K562 (cell line): ENCODE data around the gene ABCF3. TPM values are rescaled to one million over a fixed set of nuclear protein-coding genes. Genes with fewer than 3 reads are reported as not detected.

Source experiments
- ATAC-seq: fragments of 200-7000 bp; cut with Tn5 transposase; 3 replicates; pipeline ENCODE4 v1.9.1; 2020; ENCODE audit warnings: moderate library complexity
- BruUV-seq: library from RNA; stranded (reverse); fragments of 400-500 nt; replicated peaks from 2 replicates; lab custom pipeline; 2021; lab: Mats Ljungman, UMichigan
- CTCF ChIA-PET: fragments of 300-600 bp; formaldehyde crosslinking; extraction: SDS; loops from one replicate; lab custom pipeline; 2021; ENCODE audit warnings: low intra/inter-chr PET ratio; lab: Yijun Ruan, JAX
- POLR2A ChIA-PET: fragments of 300-600, 350-650 bp; sonication (Branson Sonifier 250); formaldehyde crosslinking; extraction: SDS; loops from one replicate; lab custom pipeline; 2021; ENCODE audit warnings: antibody characterized with exemption, inconsistent platforms; lab: Yijun Ruan, JAX
- DNase-seq, 4 experiments: peaks; one replicate each; pipeline versions ENCODE4 v3.0.0 to v3.0.0-alpha.2; 2011 to 2018; ENCODE audit warnings: low spot score in 3 of 4, mixed read lengths in 3 of 4; ENCODE audit errors: extremely low read depth in 1 of 4
- FAIRE-seq: peaks from 2 replicates; lab custom pipeline; 2011; peaks lifted over from hg19 to GRCh38; lab: Jason Lieb, UNC
- H2AFZ ChIP-seq: 2 replicates; pipeline ENCODE4 v1.6.0; 2011; ENCODE audit warnings: low read depth, low read length, control low read depth, inconsistent platforms
- H3K27ac ChIP-seq: fragments of 200-600 bp; 3 replicates; pipeline ENCODE4 v1.8.0; 2011; ENCODE audit warnings: low read depth, mild to moderate bottlenecking, control low read depth, inconsistent platforms, low read length, moderate library complexity, mixed read lengths; ENCODE audit errors: extremely low read depth
- H3K27me3 ChIP-seq, 2 experiments: fragments of 300-600 bp in 1 of 2; 2 replicates in 1 of 2; 3 replicates in 1 of 2; pipeline versions ENCODE4 v1.6.0 to v1.8.0; 2011; ENCODE audit warnings: inconsistent platforms in 2 of 2, low read length in 2 of 2, mild to moderate bottlenecking in 1 of 2, mixed read lengths in 1 of 2, moderate library complexity in 1 of 2; ENCODE audit not compliant: control insufficient read depth in 2 of 2, insufficient read depth in 2 of 2
- H3K36me3 ChIP-seq: fragments of 300-600 bp; 3 replicates; pipeline ENCODE4 v1.8.0; 2011; ENCODE audit warnings: mild to moderate bottlenecking, low read length, inconsistent platforms; ENCODE audit not compliant: control insufficient read depth, insufficient read depth
- H3K4me1 ChIP-seq, 2 experiments: fragments of 200-600 bp in 1 of 2; replicated peaks in 1 of 2; 2 replicates in 1 of 2; 3 replicates in 1 of 2; pipeline versions ENCODE4 v1.5.1 to v1.8.0; 2011; ENCODE audit warnings: inconsistent platforms in 2 of 2, low read length in 2 of 2, mild to moderate bottlenecking in 1 of 2, mixed read lengths in 1 of 2, moderate library complexity in 1 of 2; ENCODE audit not compliant: control insufficient read depth in 2 of 2, insufficient read depth in 2 of 2
- H3K4me2 ChIP-seq: 2 replicates; pipeline ENCODE4 v1.6.1; 2011; ENCODE audit warnings: low read length, control low read depth, inconsistent platforms, mixed read lengths; ENCODE audit not compliant: insufficient read depth
- H3K4me3 ChIP-seq: fragments of 200-600 bp; sonication (generic), shearing (Covaris generic); 2 replicates; pipeline ENCODE4 v1.5.1; 2016; ENCODE audit warnings: control low read depth, inconsistent platforms
- H3K79me2 ChIP-seq: fragments of 200-600 bp; 3 replicates; pipeline ENCODE4 v1.8.0; 2011; ENCODE audit warnings: low read length, inconsistent platforms; ENCODE audit not compliant: control insufficient read depth, insufficient read depth
- H3K9ac ChIP-seq, 2 experiments: 2 replicates each; pipeline versions ENCODE4 v1.6.0 to v1.6.1; 2011; ENCODE audit warnings: low read depth in 2 of 2, low read length in 2 of 2, control low read depth in 1 of 2, inconsistent platforms in 1 of 2, mild to moderate bottlenecking in 1 of 2, mixed read lengths in 1 of 2; ENCODE audit not compliant: insufficient read depth in 1 of 2
- H3K9me1 ChIP-seq: one replicate; pipeline ENCODE4 v1.6.0; 2011; ENCODE audit warnings: inconsistent platforms, mild to moderate bottlenecking, low read length, moderate library complexity; ENCODE audit not compliant: control insufficient read depth, insufficient read depth
- H3K9me3 ChIP-seq: replicated peaks from 2 replicates; pipeline ENCODE4 v1.5.1; 2011; ENCODE audit warnings: low read depth, low read length, inconsistent platforms; ENCODE audit not compliant: control insufficient read depth, insufficient read depth
- H4K20me1 ChIP-seq: replicated peaks from 2 replicates; pipeline ENCODE4 v1.6.1; 2011; ENCODE audit warnings: low read length, inconsistent platforms, mixed read lengths; ENCODE audit not compliant: control insufficient read depth, insufficient read depth
- EZH2 ChIP-seq: IDR thresholded peaks from 2 replicates; pipeline ENCODE4 v1.6.1; 2012; ENCODE audit warnings: low read depth, mild to moderate bottlenecking, inconsistent platforms, low read length, borderline replicate concordance
- NCOA6 ChIP-seq: fragments of 450-650 bp; IDR thresholded peaks from 2 replicates; pipeline ENCODE4 v1.6.1; 2017; ENCODE audit warnings: mild to moderate bottlenecking
- POLR3G ChIP-seq: IDR thresholded peaks from 2 replicates; pipeline ENCODE4 v1.6.1; 2011; ENCODE audit not compliant: insufficient read length, insufficient replicate concordance; ENCODE audit errors: extremely low read depth
- RB1 ChIP-seq: fragments of 450-650 bp; IDR thresholded peaks from 2 replicates; pipeline ENCODE4 v1.6.1; 2017; ENCODE audit warnings: low read depth, mild to moderate bottlenecking
- SMC3 ChIP-seq: conservative IDR thresholded peaks from 2 replicates; pipeline ENCODE4 v1.6.1; 2011; ENCODE audit warnings: low read depth, low read length, improper control_type of control experiment; ENCODE audit not compliant: insufficient read depth
- XRCC3 ChIP-seq: fragments of 450-650 bp; IDR thresholded peaks from 2 replicates; pipeline ENCODE4 v1.6.1; 2017; ENCODE audit warnings: mild to moderate bottlenecking, moderate library complexity
- ZNF384 ChIP-seq: IDR thresholded peaks from 2 replicates; pipeline ENCODE4 v1.6.1; 2012; ENCODE audit warnings: low read depth, low read length, improper control_type of control experiment
- in situ Hi-C: fragments of 300-500 bp; cut with MboI; formaldehyde crosslinking; loops from 4 replicates; pipeline ENCODE4 v1.15.0; 2018; ENCODE audit warnings: inconsistent platforms, mixed read lengths
- intact Hi-C: fragments of 100-400 bp; cut with micrococcal nuclease; formaldehyde crosslinking; loops from 2 replicates; pipeline ENCODE4 v1.14.2; 2022
- polyA plus RNA-seq, 8 experiments: library from polyadenylated mRNA; depleted of rRNA in 4 of 8; stranded (reverse) in 5 of 8; unstranded in 3 of 8; fragments of >200 nt; fragmentation: Nextera tagmentation in 2 of 8; fragmentation: Illumina TruSeq in 1 of 8; extraction: Ambion mirVana in 2 of 8; extraction: Trizol in 1 of 8; gene quantifications; 2 replicates each; pipeline versions ENCODE4 v1.2.1 to v1.2.3, GENCODE V29; 2011 to 2014; ENCODE audit warnings: inconsistent platforms in 1 of 8, missing spikeins in 1 of 8
- total RNA-seq, 7 experiments: library from RNA; depleted of rRNA in 6 of 7; stranded (reverse); fragments of >200 nt in 6 of 7; fragmentation: Illumina TruSeq in 2 of 7; extraction: Trizol in 2 of 7; gene quantifications; 2 replicates each; pipeline versions ENCODE4 v1.2.1 to v1.2.3, GENCODE V29; 2011 to 2021; ENCODE audit warnings: low replicate concordance in 1 of 7
- TF ChIP-seq, protein P1 (sequence below): fragments of 250-450 bp; sonication (Bioruptor Pico); IDR thresholded peaks from 2 replicates; pipeline ENCODE4 v1.8.0; 2021; ENCODE audit warnings: moderate library complexity, mild to moderate bottlenecking, inconsistent platforms

The ABCF3 gene
- total and polyA plus RNA-seq, 9 of the 15 experiments (the other 6 are each of a cell fraction or from before 2014, with no cell fraction given) = 6.7 to 77.9 (median 45.1) TPM

DNA sequence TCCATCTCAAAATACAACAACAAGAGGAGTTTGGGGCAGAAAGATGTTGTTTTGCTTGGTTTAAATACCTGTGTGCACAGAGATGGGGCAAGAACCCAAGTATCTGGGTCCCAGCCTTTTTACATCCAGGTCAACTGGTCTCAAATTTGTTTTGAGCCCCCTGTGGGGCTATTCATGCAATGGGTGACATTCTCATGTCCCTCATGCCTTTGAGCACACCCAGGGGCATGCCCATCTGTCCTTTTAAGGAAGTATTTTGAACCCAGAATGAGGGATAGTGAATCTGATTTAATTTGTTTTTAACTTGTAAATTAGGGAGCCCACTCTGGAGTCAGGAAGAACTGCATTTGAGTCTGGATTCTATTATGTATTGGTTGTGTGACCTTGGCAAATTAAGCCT lies 14.8 kb downstream of the ABCF3 start:
- ChIA-PET POLR2A (interaction anchor here (0.7 kb wide), 1 partner anchor 64 kb away, joined by 3 read pairs; no protein-coding TSS in a partner anchor), CTCF (no interaction called here)
- Histone ChIP-seq H2AFZ (no peak overlapping the region), H3K4me2 (no peak overlapping the region), H3K4me1 (no peaks in the 10 kb centered on the region), H3K36me3 (peaks cover 1% of the 10 kb centered on the region; the same call in 1 of the 3 replicates), H3K9me1 (peaks cover 2% of the 10 kb centered on the region), H3K79me2 (no peaks in the 10 kb centered on the region), H3K4me3 (no peak overlapping the region), H4K20me1 (no peaks in the 10 kb centered on the region), H3K9me3 (no peaks in the 10 kb centered on the region), H3K27ac (no peak overlapping the region), H3K9ac (no peak overlapping the region), H3K27me3 (peaks cover 19 to 28% of the 10 kb centered on the region in 2 experiments)
- no TSS peak for BruUV-seq
- FAIRE-seq (no peak), ATAC-seq (no peak), DNase-seq (peak in 1 of 4 experiments; percentile 37)
- in situ Hi-C loops = no loop called here
- no peak for TF ChIP-seq ZNF384
- no peak for TF ChIP-seq SMC3
- TF ChIP-seq EZH2 = no peak
- TF ChIP-seq XRCC3 = no peak
- no peak for TF ChIP-seq POLR3G
- TF ChIP-seq, protein P1, sequence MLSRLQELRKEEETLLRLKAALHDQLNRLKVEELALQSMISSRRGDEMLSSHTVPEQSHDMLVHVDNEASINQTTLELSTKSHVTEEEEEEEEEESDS (CRISPR knock-in tag) = no peak
- TF ChIP-seq RB1 = no peak
- TF ChIP-seq NCOA6 = no peak
- intact Hi-C loops = no loop called here
